Kidney epithelial cell (primary cell): Measurements from ENCODE around the gene MGMT. TPM values are rescaled to one million over a fixed set of nuclear protein-coding genes. Genes with fewer than 3 reads are reported as not detected.

Experiments
- DNase-seq: peaks from one replicate; pipeline ENCODE4 v3.0.0-alpha.2; 2010; ENCODE audit warnings: low read depth
- H3K27me3 ChIP-seq: 2 replicates; pipeline ENCODE4 v1.6.0; 2011; ENCODE audit warnings: low read length; ENCODE audit not compliant: control insufficient read depth, insufficient read depth
- H3K36me3 ChIP-seq: 2 replicates; pipeline ENCODE4 v1.5.1; 2011; ENCODE audit warnings: low read length; ENCODE audit not compliant: control insufficient read depth, insufficient read depth
- H3K4me3 ChIP-seq: 2 replicates; pipeline ENCODE4 v1.5.1; 2011; ENCODE audit warnings: low read depth, mild to moderate bottlenecking, control low read depth, low read length
- total RNA-seq: library from RNA; depleted of rRNA; stranded (reverse); fragments of >200 nt; gene quantifications from 2 replicates; pipeline ENCODE4 v1.2.3, GENCODE V29; 2015
- TF ChIP-seq, protein P1 (sequence below): IDR thresholded peaks from 2 replicates; pipeline ENCODE4 v1.5.1; 2011; ENCODE audit warnings: mild to moderate bottlenecking, moderate library complexity, low read length, control low read depth, inconsistent platforms; ENCODE audit not compliant: insufficient read depth, poor library complexity, severe bottlenecking

Gene MGMT
- total RNA-seq, 1 donor from 2014 or later, result 36.1 TPM

- Histone ChIP-seq H3K27me3 (no peaks in the 10 kb centered on the region), H3K36me3 (no peaks in the 10 kb centered on the region), H3K4me3 (no peak overlapping the region)
- TF ChIP-seq, protein P1, sequence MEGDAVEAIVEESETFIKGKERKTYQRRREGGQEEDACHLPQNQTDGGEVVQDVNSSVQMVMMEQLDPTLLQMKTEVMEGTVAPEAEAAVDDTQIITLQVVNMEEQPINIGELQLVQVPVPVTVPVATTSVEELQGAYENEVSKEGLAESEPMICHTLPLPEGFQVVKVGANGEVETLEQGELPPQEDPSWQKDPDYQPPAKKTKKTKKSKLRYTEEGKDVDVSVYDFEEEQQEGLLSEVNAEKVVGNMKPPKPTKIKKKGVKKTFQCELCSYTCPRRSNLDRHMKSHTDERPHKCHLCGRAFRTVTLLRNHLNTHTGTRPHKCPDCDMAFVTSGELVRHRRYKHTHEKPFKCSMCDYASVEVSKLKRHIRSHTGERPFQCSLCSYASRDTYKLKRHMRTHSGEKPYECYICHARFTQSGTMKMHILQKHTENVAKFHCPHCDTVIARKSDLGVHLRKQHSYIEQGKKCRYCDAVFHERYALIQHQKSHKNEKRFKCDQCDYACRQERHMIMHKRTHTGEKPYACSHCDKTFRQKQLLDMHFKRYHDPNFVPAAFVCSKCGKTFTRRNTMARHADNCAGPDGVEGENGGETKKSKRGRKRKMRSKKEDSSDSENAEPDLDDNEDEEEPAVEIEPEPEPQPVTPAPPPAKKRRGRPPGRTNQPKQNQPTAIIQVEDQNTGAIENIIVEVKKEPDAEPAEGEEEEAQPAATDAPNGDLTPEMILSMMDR, result no peak
- DNase-seq, result no peak
These were observed 288.6 kb downstream of the MGMT start for GRCh38 chr10:129755621-129756020.

GRCh38 chr10:129756912-129757901 lies 290.2 kb downstream of the MGMT start:
- no peak for DNase-seq
- Histone ChIP-seq H3K36me3 (no peaks in the 10 kb centered on the region), H3K27me3 (no peaks in the 10 kb centered on the region), H3K4me3 (no peak overlapping the region)
- TF ChIP-seq, protein P1, result no peak

DNA sequence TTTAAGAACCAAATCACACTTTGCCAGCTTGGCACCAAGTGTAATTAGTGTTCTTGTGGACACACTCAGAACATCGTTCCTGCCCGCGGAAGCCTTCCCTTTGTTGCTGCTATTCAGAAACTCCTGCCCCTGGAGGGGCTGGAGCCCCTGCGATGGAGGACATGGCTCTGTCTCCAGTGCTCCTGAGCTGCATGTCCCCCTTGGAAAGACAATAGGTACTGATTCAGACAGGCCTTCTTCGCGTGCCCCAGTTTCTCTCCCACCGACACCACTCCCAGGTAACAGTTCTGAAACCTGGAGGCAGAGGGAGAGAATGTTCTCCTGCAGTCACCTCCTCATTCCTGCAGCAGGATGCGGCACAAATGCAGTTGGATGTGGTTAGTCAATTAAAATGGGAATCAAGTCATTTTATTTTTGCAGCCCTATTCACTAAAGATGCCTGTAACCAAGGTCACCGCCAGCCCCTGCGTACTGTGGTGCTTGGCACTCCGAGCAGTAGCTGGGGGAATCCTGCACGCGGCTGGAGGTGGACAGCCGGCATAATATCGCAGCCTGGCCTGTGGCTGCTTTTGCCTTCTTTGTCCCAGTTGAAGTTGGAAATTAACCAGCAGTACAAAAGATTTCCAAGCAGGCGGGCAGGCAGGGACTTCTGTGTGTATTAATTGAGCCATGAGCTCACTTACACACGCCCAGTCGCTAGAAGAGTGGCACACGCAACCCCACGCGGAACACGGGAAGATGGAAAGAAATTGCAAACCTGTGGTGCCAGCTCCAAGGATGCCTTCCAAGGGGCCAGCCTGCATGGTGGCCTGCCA lies 291.4 kb downstream of the MGMT start:
- H3K4me3 ChIP-seq, result no peak overlapping the region
- DNase-seq, result no peak
- TF ChIP-seq, protein P1, result no peak
- H3K36me3 ChIP-seq, result no peaks in the 10 kb centered on the region
- H3K27me3 ChIP-seq, result no peaks in the 10 kb centered on the region

- H3K4me3 ChIP-seq, result no peak overlapping the region
- DNase-seq, result no peak
- TF ChIP-seq, protein P1, result no peak
- H3K36me3 ChIP-seq, result no peaks in the 10 kb centered on the region
- H3K27me3 ChIP-seq, result no peaks in the 10 kb centered on the region
These were observed 292.4 kb downstream of the MGMT start for GRCh38 chr10:129759214-129760002.

- H3K36me3 ChIP-seq, result no peaks in the 10 kb centered on the region
- H3K27me3 ChIP-seq, result no peaks in the 10 kb centered on the region
- no peak overlapping the region for H3K4me3 ChIP-seq
- TF ChIP-seq, protein P1, result no peak
- DNase-seq, result no peak
These were observed 292.9 kb downstream of the MGMT start for GRCh38 chr10:129760003-129760315.
